HG03196 (cell line): ENCODE results near the gene LOXHD1.

ENCODE experiments used
- ATAC-seq: cut with Tn5 transposase; IDR thresholded peaks from one replicate; pipeline ENCODE4 v1.9.1; 2021; ENCODE audit not compliant: unreplicated experiment

LOXHD1 gene, protein sequence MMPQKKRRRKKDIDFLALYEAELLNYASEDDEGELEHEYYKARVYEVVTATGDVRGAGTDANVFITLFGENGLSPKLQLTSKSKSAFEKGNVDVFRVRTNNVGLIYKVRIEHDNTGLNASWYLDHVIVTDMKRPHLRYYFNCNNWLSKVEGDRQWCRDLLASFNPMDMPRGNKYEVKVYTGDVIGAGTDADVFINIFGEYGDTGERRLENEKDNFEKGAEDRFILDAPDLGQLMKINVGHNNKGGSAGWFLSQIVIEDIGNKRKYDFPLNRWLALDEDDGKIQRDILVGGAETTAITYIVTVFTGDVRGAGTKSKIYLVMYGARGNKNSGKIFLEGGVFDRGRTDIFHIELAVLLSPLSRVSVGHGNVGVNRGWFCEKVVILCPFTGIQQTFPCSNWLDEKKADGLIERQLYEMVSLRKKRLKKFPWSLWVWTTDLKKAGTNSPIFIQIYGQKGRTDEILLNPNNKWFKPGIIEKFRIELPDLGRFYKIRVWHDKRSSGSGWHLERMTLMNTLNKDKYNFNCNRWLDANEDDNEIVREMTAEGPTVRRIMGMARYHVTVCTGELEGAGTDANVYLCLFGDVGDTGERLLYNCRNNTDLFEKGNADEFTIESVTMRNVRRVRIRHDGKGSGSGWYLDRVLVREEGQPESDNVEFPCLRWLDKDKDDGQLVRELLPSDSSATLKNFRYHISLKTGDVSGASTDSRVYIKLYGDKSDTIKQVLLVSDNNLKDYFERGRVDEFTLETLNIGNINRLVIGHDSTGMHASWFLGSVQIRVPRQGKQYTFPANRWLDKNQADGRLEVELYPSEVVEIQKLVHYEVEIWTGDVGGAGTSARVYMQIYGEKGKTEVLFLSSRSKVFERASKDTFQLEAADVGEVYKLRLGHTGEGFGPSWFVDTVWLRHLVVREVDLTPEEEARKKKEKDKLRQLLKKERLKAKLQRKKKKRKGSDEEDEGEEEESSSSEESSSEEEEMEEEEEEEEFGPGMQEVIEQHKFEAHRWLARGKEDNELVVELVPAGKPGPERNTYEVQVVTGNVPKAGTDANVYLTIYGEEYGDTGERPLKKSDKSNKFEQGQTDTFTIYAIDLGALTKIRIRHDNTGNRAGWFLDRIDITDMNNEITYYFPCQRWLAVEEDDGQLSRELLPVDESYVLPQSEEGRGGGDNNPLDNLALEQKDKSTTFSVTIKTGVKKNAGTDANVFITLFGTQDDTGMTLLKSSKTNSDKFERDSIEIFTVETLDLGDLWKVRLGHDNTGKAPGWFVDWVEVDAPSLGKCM (N-terminal part only)

DNA sequence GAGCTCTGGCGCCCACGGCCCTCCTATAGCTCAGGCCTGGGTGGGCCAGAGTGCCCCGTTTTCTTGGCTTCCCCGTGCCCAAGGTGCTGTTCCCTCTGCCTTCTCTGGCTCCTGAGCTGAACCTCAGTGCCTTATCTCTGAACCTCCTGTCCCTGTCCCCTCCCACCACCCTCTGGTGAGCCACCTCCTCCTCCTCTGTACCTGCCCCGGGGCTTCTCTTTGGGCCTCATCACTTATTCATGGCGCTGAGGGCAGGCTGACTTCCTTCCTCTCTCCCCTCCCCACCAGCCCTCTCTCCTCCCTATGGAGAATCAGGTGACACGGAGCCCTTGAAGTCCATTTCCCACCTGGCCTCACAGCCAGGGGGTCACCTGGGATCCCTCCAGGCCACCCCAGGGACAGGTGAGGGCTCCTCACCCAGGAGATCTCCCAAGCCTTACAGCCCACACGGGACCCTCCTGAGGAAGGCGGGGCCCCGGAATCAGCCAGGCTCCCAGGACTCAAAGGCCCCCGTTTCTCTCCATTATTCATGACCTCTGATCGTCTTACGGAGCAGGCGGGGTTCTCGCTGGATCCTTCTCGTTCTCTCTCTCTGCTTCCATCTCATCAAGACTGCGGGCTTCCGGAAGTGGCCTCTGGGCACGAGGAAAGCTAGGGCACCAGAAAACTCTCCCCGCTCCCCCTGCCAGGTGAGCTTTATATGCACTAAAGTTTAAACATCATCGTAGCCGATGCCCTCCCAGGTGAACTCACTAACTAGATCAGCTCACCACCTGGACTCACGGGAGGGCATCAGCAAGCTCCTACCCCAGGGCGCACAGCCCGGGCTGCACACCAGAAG lies at the start of gene LOXHD1:
LOXHD1 (minus strand) TSS at position 106 of the 841 bp plus-strand sequence. CDS start 187 bp downstream, outside the sequence.
- ATAC-seq, result no peak

GRCh38 chr18:46705521-46705920 lies 48.5 kb upstream of the LOXHD1 start:
- ATAC-seq, result no peak

DNA sequence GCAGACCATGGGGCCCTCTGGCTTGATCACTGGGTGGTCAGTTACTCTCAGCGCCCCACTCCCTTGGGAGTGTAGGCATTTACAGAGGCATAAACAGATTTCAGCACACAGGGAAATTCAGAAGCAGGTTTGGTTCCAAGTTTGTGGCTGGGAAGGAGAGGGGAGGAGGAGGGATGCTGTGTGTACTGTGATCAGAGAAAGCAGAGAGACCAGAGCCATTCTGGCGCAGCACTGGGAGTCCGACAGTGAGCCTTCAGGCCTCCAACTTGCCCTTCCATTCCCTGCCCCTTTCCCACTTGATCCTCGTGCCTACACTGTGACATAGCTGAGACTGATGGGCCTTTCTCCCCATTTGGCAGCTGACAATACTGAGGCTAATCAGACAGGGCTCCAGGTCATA lies 47.8 kb upstream of the LOXHD1 start:
- no peak for ATAC-seq

DNA sequence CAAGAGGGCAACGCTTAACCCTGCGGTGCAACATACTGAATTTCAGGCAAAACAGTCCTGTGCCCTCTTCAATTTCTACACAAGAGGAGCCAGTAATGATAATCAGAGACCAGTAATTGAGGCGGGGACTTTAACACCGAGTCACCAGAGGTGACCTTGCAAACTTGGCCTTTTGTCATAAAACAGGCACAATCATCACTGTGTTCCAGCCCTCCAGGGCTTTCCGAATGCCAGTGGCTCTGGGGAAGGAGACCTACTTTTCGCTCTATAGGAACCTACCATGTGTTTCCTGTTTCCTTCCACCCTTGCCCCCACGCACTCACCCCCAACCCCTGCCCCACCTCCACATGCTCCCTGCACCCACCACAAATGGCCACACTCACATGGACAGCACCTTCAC lies 47.2 kb upstream of the LOXHD1 start:
- ATAC-seq, result no peak

- no peak for ATAC-seq
These were observed 45.5 kb upstream of the LOXHD1 start for GRCh38 chr18:46702471-46702870.

DNA sequence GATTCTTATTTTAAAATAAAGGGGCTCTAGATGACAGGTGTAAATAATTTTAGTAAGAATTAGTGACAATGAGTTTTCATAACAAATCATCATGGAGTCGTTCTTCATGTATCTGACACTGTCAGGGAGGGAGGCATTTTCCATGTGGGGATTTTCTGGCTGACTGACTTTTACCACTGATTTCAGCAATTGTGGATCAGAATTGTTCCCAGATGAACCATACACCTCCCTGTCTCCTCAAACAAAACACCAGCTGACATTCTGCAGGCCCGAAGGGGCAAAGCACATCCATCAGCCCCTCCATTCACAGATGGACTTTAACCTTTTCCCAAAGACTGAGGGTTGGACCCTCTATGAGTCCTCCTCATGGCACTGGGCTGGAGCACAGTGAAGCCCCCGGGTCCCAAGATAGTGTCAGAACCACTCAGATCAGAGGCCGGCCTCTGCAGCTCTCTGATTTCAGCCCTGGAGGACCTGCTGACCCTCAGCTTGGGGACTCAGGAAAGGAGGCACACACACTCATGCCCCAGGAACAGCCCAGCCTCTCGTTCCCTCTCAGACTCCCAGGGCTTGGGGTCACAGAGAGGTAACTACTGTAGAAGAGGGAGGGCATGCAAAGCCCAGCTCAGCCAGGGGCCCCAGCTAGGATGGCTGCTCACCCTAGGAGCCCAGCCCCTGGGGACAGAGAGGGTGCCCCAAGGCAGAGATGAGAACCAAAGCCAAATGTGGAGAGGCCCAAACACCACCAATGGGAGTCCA lies 43.2 kb upstream of the LOXHD1 start:
- ATAC-seq, result no peak

- no peak for ATAC-seq
These were observed 39.7 kb upstream of the LOXHD1 start for GRCh38 chr18:46696702-46697101.

DNA sequence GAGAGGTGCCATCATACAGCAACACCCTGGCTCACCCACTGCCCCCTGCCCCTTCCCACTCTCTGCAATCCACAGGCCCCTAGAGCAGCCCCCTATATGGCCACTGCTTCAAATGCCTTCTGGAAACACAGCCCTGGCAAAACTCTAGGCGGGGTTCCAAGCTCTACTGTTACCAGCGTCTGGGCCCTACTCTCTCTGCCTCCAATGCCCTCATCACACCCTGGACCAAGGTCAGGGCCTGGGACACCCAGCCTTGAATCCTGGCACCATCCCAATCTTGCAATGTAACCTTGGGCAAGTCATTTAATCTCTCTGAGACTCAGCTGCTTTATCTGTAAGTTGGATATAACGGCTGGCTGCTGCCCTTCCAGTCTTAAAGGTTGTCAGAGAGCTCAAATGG lies 39.2 kb upstream of the LOXHD1 start:
- ATAC-seq, result no peak

GRCh38 chr18:46693996-46694395 lies 37.0 kb upstream of the LOXHD1 start:
- no peak for ATAC-seq

DNA sequence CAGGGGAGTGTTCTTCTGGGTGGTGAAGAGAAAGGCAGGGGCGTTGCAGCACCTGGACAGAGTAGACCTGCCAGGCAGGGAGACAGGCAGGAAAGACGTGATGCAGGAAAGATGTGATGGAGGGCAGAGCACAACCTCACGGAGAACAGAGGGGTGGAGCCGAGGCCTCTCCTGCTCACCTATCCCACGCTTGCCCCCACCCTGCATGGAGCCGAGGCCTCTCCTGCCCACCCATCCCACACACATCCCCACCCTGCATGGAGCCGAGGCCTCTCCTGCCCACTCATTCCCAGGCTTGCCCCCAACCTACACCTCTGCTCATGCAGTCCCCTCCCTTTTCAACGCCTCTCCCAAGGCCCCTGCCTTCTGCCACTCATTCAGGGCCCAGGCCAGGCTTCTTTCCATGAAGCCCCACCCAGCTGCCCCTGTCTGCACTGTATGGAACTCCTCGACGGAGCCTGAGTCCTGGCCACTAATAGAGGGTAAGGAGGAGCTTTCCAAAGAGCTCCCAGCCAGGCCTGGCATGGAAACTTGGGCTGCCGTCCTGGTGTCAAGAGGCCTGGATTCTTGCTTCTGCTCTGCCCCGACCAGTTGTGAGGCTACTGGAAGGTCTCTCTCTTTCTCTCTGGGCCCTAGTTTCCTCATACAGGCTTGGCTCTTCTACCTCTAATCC lies 32.0 kb upstream of the LOXHD1 start:
- no peak for ATAC-seq

- ATAC-seq, result no peak
These were observed 29.2 kb upstream of the LOXHD1 start for GRCh38 chr18:46686186-46686585.

- no peak for ATAC-seq
These were observed 26.2 kb upstream of the LOXHD1 start for GRCh38 chr18:46683252-46683651.

GRCh38 chr18:46680784-46681695 lies 24.0 kb upstream of the LOXHD1 start:
- ATAC-seq, result no peak

DNA sequence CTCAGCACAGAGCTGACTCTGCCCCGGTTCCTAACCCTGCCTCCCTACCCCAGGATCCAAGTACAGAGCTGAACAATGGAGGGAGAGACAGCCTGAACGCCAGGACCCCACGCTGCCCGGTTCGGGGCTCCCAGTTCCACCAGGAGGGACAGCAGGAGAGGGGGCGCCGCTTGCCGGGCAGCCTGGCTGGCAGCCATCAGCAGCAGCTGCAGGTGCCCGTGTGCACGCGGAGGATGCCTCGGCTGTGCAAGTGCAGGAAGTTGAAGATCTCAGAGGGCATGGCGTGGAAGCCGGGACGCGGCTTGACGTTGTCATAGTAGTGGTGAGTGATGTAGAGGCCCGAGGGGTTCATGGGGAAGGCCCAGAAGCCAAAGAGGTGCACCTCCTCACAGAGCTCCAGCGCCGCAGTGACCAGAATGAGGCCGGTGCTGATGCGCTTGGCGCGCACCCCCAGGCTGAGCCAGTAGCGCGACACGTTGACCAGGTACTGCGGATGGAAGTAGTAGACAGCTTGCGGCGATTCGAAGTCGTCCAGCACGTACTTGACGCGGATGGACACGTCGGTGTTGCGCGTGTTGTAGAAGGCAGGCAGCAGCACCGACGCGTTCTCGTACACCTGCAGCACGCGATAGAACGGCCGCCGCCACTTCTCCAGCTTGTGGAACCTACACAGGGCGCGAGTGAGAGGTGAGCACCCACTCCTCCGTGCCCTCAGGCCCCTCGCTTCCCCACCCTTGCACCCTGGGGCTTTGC lies 23.0 kb upstream of the LOXHD1 start:
- ATAC-seq, result no peak

GRCh38 chr18:46678785-46679399 lies 21.9 kb upstream of the LOXHD1 start:
- no peak for ATAC-seq

DNA sequence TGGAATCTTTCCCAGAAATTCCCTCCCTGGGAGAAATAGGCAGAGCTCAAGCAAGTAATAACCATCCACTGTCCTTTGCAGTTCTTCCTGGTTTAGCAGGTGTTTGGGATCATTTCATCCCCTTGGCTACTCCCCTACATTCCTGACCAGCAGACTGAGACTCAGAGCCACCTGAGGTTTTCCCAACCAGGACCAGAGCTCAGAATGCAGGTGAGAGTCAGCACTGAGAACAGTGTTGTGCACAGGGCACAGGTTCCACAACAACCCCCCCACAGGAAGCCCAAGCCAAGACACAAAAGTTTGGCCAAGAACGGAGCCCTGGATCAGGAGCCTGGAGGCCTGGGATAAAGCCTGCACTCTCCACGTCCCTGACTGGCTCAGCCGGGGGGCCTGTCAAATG lies 21.0 kb upstream of the LOXHD1 start:
- ATAC-seq, result no peak

DNA sequence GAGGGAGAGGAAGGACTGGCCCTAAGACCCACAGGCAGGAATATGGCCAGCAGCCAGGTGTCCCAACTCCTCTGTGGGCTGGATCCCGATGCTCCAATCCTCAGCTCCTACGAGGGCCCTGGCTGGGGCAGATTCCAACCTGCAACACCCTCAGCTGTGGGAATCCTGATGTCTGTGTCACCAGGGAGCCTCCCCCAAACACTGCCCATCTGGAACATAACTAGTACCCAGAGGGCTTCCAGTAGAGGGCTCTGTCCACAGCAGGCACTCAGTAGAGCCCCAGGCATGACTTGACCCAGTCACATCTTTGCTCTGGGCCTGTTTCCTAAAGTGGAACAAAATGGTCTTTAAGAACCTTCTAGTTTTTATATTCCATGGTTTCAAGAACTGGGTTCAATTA lies 20.6 kb upstream of the LOXHD1 start:
- ATAC-seq, result no peak
